Endodermal cell (in vitro differentiated cells): ENCODE measurements around the gene IGIP. TPM values are rescaled to one million over a fixed set of nuclear protein-coding genes. Genes with fewer than 3 reads are reported as not detected.

ENCODE experiments used
- DNase-seq: peaks from one replicate; pipeline ENCODE4 v3.0.0-alpha.2; 2017
- H3K27ac ChIP-seq: 2 replicates; pipeline ENCODE4 v1.5.1; 2013; ENCODE audit warnings: mild to moderate bottlenecking, low read depth, low read length, moderate library complexity
- H3K27me3 ChIP-seq: 2 replicates; pipeline ENCODE4 v1.6.1; 2013; ENCODE audit warnings: mild to moderate bottlenecking, low read length, moderate library complexity; ENCODE audit not compliant: insufficient read depth, control insufficient read depth, poor library complexity, severe bottlenecking
- H3K36me3 ChIP-seq: 2 replicates; pipeline ENCODE4 v1.7.0; 2013; ENCODE audit warnings: mild to moderate bottlenecking, low read length, moderate library complexity; ENCODE audit not compliant: control insufficient read depth, insufficient read depth
- H3K4me1 ChIP-seq: one replicate; pipeline ENCODE4 v1.7.0; 2013; ENCODE audit warnings: low read length; ENCODE audit not compliant: control insufficient read depth, insufficient read depth
- H3K4me3 ChIP-seq: 2 replicates; pipeline ENCODE4 v1.5.1; 2013; ENCODE audit warnings: mild to moderate bottlenecking, low read length, moderate library complexity
- H3K9ac ChIP-seq: 2 replicates; pipeline ENCODE4 v1.6.1; 2013; ENCODE audit warnings: mild to moderate bottlenecking, low read length, moderate library complexity; ENCODE audit not compliant: poor library complexity, severe bottlenecking; ENCODE audit errors: extremely low read depth
- H3K9me3 ChIP-seq: 2 replicates; pipeline ENCODE4 v1.6.1; 2013; ENCODE audit warnings: mild to moderate bottlenecking, low read length, moderate library complexity; ENCODE audit not compliant: control insufficient read depth
- H3K27ac Mint-ChIP-seq: 2 replicates; pipeline ENCODE4 v1.8.0; 2020; ENCODE audit warnings: mixed read lengths
- H3K27me3 Mint-ChIP-seq: 2 replicates; pipeline ENCODE4 v1.8.0; 2021; ENCODE audit warnings: mild to moderate bottlenecking, mixed read lengths; ENCODE audit not compliant: insufficient read depth
- H3K36me3 Mint-ChIP-seq: 2 replicates; pipeline ENCODE4 v1.8.0; 2020; ENCODE audit warnings: low read depth, mixed read lengths
- H3K4me1 Mint-ChIP-seq: 2 replicates; pipeline ENCODE4 v1.8.0; 2020; ENCODE audit warnings: mixed read lengths
- H3K4me3 Mint-ChIP-seq: 2 replicates; pipeline ENCODE4 v1.8.0; 2020; ENCODE audit warnings: mild to moderate bottlenecking, moderate library complexity, mixed read lengths
- H3K9me3 Mint-ChIP-seq: 2 replicates; pipeline ENCODE4 v1.8.0; 2020; ENCODE audit warnings: mild to moderate bottlenecking, mixed read lengths
- CTCF ChIP-seq: fragments of 200-600 bp; sonication (generic); conservative IDR thresholded peaks from 2 replicates; pipeline ENCODE4 v1.5.0; 2021; ENCODE audit warnings: antibody characterized with exemption, mild to moderate bottlenecking
- WGBS, 2 experiments: methylation state at CpG; one replicate each; pipeline versions ENCODE4 v1.1.5 to v1.1.7; 2013; ENCODE audit warnings: missing lambda C conversion rate in 2 of 2, mixed read lengths in 1 of 2; ENCODE audit not compliant: insufficient coverage in 1 of 2, insufficient read length in 1 of 2; 5-methylcytosine and 5-hydroxymethylcytosine counted together
- total RNA-seq, 2 donors: library from RNA; stranded (reverse); fragmentation: NEBNext Ultra II Directional in 1 of 2; extraction: Animal tissue kit (Norgen Biotek cat#: 25700) in 1 of 2; gene quantifications; 2 replicates in 1 of 2; 3 replicates in 1 of 2; pipeline ENCODE4 v1.2.1, GENCODE V29; 2021

The IGIP gene
- total RNA-seq, 2 donors from 2014 or later: 2.0 to 2.5 TPM

GRCh38 chr5:140090251-140090650, 35.5 kb upstream of the IGIP start:
- Mint-ChIP-seq H3K27ac (no peak overlapping the region), H3K4me1 (no peaks in the 10 kb centered on the region), H3K9me3 (no peaks in the 10 kb centered on the region), H3K36me3 (no peaks in the 10 kb centered on the region), H3K27me3 (peaks cover 59% of the 10 kb centered on the region), H3K4me3 (no peak overlapping the region)
- 90% methylated on average over 1 of the region's 1 CpG; no CpG with 5 or more reads in 1 of the 2 experiments for WGBS, 2 experiments
- TF ChIP-seq CTCF: no peak
- H3K27ac ChIP-seq: no peak overlapping the region
- no peak overlapping the region for H3K9ac ChIP-seq
- H3K27me3 ChIP-seq: peaks cover 68% of the 10 kb centered on the region
- peaks cover 12% of the 10 kb centered on the region for H3K9me3 ChIP-seq
- no peaks in the 10 kb centered on the region for H3K36me3 ChIP-seq
- no peak for DNase-seq
- no peak overlapping the region for H3K4me3 ChIP-seq
- H3K4me1 ChIP-seq: no peaks in the 10 kb centered on the region

GRCh38 chr5:140093179-140093578, 32.6 kb upstream of the IGIP start:
- no peaks in the 10 kb centered on the region for H3K36me3 ChIP-seq
- 69% methylated on average over 1 of the region's 1 CpG; no CpG with 5 or more reads in 1 of the 2 experiments for WGBS, 2 experiments
- Mint-ChIP-seq H3K9me3 (no peaks in the 10 kb centered on the region), H3K4me3 (no peak overlapping the region), H3K27me3 (peaks cover 50% of the 10 kb centered on the region), H3K36me3 (no peaks in the 10 kb centered on the region), H3K4me1 (no peaks in the 10 kb centered on the region), H3K27ac (no peak overlapping the region)
- peaks cover 12% of the 10 kb centered on the region for H3K9me3 ChIP-seq
- H3K4me1 ChIP-seq: no peaks in the 10 kb centered on the region
- DNase-seq: no peak
- TF ChIP-seq CTCF: no peak
- H3K27me3 ChIP-seq: peaks cover 53% of the 10 kb centered on the region
- H3K9ac ChIP-seq: no peak overlapping the region
- no peak overlapping the region for H3K27ac ChIP-seq
- no peak overlapping the region for H3K4me3 ChIP-seq

- Mint-ChIP-seq H3K27me3 (peaks cover 50% of the 10 kb centered on the region), H3K36me3 (no peaks in the 10 kb centered on the region)
- H3K9me3 ChIP-seq: peaks cover 12% of the 10 kb centered on the region
These were observed 31.9 kb upstream of the IGIP start for GRCh38 chr5:140093866-140094265.

More at GRCh38 chr5:140093866-140094265, 31.9 kb upstream of the IGIP start:
- H3K9me3 Mint-ChIP-seq: no peaks in the 10 kb centered on the region
- H3K4me1 Mint-ChIP-seq: no peaks in the 10 kb centered on the region
- Histone ChIP-seq H3K27ac (no peak overlapping the region), H3K27me3 (peaks cover 51% of the 10 kb centered on the region), H3K4me1 (no peaks in the 10 kb centered on the region), H3K9ac (no peak overlapping the region), H3K4me3 (no peak overlapping the region), H3K36me3 (no peaks in the 10 kb centered on the region)
- TF ChIP-seq CTCF: no peak
- H3K27ac Mint-ChIP-seq: no peak overlapping the region
- H3K4me3 Mint-ChIP-seq: no peak overlapping the region
- 96% methylated on average over 1 of the region's 1 CpG; no CpG with 5 or more reads in 1 of the 2 experiments for WGBS, 2 experiments
- DNase-seq: no peak
